GM19351 (cell line): ENCODE measurements around the gene SHOC2.
A peak's percentile ranks its signal among the peaks of the same experiment; 100 is the strongest.

Experiments
- ATAC-seq: cut with Tn5 transposase; IDR thresholded peaks from one replicate; pipeline ENCODE4 v1.9.1; 2021; ENCODE audit warnings: mild to moderate bottlenecking, moderate library complexity; ENCODE audit not compliant: unreplicated experiment

Gene SHOC2

DNA sequence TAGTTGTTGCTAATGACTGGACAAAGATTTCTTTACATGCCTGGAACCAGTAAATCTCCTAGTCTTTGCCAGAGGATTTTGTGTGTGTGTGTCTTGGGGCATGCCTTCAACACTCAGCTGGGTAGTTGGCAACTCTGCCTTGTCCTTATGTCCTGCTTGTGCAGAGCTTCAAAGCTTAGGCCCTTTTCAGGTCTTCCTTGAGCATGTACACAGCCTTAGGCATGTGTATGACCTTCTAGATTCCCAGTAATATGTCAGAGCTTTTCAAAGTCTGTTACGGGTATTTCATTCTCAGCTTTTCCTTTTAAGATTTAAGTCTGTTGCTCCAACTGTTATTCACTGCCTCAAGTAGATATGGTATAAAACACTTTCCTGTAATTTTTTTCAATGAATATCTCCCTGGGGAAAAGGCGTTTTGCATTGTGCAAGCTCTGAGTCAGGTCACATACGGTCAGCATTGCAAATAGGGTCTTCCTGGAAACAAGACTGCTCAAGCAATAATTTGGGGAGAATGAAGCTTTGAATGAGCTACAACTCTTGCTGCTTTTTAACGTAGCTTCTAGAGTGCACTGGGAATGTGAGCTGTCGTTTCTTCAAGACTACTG lies 25.5 kb downstream of the SHOC2 start:
- no peak for ATAC-seq

DNA sequence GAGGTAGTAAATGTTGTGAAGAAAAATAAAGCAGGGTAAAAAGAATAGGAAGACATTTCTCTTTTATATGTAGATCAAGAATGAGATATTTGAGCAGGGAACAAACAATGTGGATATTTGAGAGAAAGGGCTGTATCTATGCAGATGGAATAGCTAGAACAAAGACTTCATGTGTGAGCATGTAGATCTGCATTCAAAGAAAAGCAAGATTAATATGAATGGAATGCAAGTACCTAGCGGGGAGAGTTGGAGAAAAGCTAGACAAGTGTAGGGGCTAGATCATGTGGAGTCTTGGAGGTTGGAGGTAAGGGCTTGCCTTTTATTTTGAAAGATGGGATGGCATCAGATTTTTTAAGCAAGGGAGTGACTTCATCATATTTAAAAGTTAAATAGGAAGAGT lies 27.1 kb downstream of the SHOC2 start:
- no peak for ATAC-seq

DNA sequence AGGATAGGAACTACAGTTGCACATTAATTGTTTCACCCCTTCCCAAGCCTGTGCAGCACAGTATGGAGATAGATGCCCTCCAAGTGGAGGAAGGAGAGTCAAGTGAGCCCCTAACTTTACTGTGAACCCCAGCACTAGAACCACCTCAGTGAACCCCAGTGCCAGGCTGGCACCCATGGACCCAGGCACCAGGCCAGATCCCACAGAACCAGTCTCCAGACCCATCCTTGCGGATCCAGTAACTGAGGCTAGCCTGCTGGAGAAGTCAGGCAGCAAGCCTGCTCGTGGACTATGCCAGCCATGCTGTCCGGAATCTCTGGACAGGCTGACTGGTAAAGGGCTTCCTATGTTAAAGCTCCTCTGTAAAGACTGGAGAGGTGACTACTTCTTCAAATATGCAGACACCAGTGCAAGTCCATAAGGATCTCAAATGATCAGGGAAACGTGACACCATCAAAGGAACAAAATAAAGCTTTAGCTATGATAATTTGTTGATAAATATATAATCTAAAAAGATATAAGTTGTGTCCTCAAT lies 27.7 kb downstream of the SHOC2 start:
- ATAC-seq, result no peak

DNA sequence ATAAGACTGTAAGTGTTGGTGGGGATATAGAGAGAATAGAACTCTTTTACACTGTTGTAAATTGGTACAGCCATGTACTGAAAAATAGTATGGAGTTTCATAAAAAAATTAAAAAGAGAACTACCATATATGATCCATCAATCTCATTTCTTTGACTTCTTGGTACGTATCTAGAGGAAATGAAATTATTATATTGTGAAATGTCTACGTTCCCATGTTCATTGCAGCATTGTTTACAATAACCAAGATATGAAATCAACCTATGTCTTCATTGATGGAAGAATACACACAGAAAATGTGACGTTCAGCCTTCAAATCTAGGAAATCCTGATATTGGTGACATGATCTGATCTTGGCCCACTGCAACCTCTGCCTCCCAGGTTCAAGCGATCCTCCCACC lies 32.0 kb downstream of the SHOC2 start:
- no peak for ATAC-seq

DNA sequence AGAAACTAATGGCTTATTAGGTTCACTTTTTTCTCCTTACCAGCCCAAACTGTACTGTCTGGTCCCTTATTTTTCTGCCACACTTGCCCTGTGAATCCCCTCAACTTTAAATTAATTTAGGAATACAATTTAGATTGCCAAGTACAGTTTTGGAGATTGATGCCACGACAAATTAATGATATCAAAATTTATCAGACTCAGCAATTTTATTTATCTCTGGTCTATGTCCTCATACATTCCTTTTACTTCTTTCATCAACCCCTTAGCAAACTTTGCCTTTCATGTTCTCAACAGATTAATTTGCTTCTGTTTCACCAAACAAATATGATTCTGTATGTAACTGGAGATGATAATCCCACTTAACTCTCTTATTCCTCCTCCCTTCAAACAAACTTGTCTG lies 38.2 kb downstream of the SHOC2 start:
- ATAC-seq, result no peak

DNA sequence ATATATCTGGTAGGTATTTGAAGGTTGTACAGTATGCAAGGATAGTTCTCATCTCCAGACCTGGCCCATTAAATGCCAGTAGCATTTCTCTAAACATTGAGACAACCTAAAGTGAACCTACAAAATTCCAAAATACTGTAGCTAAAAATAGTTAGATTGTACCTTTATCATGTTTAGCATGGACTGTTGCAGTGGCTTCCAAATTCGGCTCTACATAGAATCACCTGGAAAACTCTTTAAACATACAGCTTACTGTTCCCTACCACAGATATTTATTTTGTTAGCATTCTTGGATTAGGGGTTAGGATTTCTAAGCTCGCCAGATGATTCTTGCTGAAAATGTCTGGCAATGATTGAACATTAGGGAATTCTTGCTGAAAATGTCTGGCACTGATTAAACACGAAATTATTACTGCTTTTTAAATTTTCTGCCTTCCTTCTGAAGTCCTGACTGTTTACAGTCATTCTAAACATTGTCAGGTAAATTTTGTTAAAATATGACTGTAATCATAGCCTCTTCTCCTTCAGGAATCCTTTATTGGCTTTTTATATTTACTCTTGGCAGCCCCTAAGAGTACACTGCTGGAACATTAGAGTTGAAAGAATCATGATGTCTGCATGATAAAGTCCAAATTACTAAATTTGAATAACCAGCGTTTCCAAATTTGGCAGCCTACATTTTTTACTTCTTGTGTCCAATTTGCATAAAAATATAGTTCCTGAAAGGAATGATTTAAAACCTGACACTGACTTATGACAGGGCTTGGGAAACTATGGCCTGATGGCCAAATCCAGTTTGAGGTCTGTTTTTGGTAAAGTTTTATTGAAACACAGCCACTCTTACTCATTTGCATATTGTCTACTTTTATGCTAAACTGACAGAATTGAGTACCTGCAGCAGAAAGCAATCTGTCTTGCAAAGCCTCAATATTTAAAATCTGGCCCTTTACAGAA lies 40.3 kb downstream of the SHOC2 start:
- no peak for ATAC-seq

DNA sequence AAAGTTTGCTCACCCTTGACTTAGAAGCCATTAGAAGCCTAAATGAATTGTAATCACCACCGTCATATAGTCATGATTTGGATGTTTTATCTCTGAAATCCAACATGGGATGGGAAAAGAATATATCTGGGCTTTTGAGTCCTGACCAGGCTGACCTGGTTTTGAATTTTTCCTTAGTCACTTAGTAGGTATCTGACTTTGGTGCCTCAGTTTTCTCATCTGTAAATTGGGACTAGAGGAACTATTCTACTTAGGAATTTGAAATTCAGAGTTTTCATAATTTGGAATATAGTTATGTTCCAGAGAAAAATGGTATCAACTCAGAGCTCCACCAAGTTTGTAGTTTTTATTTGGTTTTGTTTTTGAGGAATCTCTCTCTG lies 40.9 kb downstream of the SHOC2 start:
- no peak for ATAC-seq

DNA sequence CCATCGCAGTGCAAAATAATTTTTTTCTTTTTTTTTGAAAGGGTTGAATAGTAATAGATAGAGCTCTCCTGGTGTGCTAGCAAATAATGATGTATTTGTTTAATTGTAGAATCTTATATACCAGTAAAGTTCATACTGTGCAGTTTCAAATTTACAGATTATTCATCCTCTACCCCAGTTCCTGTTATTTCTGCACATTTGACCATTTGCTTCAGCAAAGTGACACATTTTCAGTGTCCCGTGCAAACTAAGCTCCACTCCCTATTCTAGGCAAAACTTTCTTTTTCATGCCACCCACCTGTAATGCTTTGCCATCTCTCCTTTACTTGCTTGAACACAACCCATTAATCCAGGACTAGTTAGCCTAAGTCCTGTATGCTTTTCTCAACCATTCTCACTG lies 43.0 kb downstream of the SHOC2 start:
- peak; percentile 44 for ATAC-seq

DNA sequence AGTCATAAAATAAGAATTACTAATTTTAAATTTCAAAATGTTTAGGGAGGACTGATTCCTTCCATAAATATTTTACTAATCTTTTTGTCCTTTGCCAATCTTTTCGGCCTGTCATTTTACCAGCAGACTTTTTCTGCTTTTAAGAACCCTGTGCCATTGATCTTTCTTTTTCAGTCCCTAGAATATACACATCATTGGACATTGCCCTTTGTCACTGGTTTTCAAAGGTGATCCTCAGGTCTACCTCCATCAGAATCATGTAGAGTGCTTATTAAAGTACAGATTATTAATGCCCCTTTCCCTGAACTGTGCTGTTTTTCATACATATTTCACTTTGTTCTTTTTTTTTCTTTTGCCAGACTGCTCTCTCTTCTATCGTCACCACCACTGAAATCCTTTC lies 43.8 kb downstream of the SHOC2 start:
- ATAC-seq, result no peak

DNA sequence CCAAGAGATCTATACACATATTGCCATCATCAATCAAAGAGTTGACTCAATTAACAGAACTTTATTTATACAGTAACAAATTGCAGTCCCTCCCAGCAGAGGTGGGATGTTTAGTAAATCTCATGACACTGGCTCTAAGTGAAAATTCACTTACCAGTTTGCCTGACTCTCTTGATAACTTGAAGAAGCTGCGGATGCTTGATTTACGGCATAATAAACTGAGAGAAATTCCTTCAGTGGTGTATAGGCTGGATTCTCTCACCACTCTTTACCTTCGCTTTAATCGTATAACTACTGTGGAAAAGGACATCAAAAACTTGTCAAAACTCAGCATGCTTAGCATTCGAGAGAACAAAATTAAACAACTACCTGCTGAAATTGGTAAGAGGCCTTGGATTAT lies 45.3 kb downstream of the SHOC2 start:
- ATAC-seq, result no peak

DNA sequence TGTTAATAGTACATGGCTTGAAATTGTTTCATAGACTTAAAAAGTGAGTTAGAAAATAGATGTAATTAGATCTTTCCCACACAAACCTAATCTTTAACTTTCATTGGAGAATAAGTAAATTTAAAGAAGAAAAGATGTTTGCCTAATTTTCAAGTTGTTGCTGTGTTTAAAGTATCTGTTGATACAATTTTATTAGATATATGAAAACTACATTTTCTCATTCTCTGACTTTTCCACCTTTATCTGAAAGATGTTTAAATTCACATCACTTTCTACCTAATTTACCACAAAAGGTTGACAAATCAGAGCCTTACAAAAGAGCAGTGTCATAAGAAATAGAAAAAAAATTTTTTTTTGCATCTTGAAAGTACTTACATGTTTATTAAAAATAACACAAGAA lies 45.8 kb downstream of the SHOC2 start:
- ATAC-seq, result no peak

DNA sequence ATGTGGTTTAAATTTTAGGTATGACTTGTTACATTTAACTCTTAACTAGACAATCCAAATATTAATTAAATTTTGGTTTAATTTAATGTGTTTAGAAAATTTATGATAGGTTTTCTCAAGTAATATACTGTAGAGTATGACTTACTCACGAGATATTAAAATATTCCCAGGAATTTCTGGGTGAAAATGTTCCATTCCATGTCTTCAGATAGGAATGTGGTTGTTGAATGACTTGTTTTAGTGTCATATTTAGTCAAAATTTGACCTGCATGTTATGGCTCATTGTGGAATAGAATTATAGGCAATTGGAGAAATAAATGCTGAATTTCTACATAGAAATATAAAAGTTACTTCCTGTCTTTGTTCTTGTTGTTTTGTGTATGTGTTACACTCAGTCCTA lies 46.7 kb downstream of the SHOC2 start:
- ATAC-seq, result no peak

DNA sequence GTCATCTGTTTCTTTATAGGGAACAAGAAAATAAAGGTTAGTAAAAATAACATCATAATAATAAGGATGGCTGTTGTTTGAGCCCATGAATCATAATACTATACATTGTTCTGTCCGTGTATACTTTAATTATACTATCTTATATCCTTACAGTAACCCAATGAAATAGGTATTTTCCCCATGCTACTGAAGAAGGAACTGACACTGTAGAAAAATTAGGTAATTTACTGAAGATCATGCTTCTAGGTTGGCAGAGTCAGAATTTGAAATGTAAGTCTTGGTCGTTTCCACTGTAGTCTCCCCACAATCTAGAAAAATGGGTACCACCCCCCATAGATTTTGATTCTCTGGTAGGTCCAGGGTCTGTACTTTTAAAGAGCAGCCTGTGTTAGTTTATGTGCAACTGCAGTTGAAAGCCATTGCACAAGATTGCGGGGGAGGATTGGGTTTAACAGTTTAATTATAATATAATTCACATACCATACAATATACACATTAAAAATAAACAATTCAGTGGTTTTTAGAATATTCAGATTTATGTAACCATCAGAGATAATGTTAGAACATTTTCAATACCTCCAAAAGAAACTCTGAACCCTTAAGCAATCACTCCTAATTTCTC lies 47.7 kb downstream of the SHOC2 start:
- peak; percentile 41 for ATAC-seq

DNA sequence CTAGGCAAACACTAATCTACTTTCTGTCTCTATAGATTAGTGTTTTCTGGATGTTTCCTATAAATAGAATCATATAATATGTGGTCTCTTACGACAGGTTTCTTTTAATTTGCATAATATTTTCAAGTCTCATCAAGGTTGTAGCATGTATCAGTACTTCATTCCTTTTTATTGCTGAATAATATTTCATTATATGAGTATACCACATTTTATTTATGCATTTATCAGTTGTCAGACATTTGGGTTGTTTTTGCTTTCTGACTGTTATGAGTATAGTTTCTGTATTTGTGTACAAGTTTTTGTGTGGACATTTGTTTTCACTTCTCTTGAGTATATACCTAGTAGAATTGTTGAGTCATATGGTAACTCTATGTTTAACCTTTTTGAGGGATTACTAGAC lies 48.2 kb downstream of the SHOC2 start:
- peak; percentile 58 for ATAC-seq

DNA sequence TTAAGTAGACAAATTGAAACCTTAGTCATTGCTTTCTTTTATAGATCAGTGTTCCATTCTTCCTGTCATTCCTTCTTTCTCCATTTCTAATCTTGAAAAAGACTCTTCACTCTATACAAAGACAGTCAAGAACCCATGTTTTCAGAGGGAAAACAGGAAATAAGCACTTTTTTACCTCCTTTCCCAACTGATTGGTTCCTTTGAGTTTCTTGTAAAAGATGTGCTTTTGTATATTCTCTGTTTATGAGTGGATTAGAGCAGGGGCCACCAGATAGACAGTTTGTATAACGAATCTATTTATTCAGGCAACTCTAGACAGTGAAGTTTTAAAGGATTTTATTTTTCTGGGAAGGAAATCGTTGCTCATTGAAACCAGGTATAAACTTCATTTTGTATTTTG lies 49.8 kb downstream of the SHOC2 start:
- ATAC-seq, result no peak

DNA sequence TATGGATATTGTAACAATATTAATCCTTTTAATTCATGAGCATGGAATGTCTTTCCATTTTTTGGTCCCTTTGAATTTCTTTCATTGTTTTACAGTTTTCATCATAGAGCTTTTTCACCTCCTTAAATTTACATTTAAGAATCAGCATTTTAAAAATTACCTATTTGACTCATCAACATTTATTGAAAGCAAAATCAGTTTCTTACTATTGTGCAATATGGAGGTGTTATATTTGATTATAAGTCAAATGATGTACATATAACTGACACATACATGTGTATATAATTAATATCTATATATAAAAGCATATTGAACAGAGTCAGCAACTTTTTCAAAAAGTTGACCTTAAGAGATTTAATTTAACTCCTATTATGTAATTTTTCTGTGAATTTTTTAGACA lies 52.2 kb downstream of the SHOC2 start:
- no peak for ATAC-seq

DNA sequence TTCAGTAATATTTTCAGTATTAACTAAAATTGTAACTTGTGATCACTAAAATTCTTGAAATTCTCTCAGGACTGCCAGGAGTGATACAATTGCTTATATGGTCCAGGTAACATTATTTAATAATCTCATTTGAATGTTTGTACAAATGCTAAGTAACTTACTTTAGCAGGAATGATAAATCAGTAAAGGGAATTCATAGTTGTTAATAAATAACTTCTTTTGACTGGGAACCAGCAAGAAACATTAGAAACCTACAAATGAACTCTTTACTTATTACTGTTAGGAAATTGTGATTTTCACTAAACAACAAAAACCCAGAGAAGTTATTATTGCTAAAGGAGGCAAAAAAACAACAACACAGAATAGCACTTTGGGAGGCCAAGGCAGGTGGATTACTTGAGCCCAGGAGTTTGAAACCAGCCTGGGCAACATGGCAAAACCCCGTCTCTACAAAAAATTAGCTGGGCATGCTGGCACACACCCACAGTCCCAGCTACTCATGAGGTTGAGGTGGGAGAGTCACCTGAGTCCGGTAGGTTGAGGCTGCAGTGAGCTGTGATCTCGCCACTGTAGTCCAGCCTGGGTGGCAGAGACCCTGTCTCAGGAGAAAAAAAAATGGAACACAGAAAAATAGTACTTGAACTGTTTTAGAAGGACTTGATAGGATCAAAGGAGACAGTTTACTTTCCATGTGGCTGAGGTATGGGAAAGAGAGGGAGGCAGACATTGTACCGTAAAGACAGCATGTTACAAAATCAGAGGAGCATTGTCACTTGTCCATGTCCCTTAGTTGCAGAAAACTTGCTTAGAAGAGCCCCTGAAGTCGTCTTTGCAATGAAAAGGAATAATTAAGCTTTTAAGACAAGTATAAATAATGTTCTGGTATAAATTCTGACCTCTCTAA lies 53.1 kb downstream of the SHOC2 start:
- ATAC-seq, result no peak

DNA sequence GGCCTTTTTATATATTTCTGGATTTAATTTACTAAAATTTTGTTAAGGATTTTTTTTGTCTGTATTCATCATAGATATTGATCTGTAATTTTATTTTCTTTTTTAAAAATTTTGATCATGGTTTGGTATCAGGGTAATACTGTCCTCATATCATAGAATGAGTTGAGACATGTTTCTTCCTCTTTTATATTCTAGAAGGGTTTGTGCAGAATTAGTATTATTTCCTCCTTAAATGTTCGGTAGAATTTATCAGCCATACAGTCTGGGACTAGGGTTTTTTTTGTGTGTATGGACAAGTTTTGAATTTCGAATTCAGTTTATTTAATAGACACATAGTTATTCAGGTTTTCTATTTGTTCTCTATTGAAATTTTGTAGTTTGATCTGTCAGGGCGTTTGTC lies 54.0 kb downstream of the SHOC2 start:
- no peak for ATAC-seq

DNA sequence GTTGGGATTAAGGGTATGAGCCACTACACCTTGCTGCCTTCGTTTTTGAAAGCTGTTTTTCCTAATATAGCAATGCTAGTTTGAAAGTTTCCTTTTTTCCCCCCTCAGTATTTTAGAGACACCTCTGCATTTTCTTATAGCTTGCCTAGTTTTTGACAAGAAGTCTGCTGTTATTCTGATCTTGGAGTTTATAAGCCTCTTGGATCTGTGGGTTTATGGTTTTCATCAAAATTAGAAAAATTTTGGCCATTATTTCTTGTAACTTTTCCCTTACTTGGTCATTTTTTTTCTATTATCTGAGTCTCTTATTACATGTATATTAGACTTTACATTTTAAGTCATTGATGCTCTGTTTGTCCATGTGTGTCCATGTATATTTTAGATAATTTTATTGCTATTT lies 57.2 kb downstream of the SHOC2 start:
- no peak for ATAC-seq

DNA sequence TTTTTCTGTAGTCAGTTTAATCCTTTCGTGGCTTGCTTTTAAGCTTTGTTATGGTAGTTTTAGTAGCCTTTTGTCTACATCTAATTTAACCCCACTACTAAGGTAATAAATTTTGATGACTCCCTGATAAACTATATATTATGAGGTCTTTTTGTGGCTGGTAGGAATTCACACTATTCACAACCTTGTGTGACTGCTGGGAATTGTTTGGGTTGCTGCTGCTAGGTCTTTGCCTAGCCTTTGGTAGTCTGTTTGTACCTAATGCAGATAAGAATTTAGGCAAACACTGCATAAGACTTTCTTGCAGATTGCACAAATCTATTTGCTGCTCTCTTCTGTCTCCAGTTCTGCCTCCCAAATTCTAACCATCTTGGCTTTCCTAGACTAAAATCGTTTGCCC lies 58.3 kb downstream of the SHOC2 start:
- ATAC-seq, result no peak

DNA sequence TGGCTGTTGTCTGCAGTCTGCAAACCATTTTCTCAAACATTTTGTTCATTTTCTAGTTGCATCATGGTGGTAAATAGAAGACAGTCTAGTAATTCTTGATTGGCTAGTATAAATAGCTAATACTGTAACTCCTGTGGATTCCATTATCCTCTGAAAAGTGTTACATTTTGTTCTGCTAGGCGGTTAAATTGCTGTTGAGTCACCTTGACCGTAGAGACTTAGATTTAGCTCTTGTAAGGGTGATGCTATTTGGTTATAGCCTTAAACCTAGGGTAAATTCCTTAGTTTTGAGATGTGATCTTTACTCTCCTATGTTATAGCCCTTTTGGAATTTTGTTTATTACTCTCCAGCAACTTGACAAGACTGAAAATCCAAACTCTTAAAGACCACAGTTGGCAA lies 58.8 kb downstream of the SHOC2 start:
- no peak for ATAC-seq
